Measurements from ENCODE around the gene LYZL1. TPM values are rescaled to one million over a fixed set of nuclear protein-coding genes. Genes with fewer than 3 reads are reported as not detected.

Gene LYZL1
- total RNA-seq, 1 experiment from 2014 or later = not detected

GRCh38 chr10:29279779-29280487 is 8.9 kb upstream of the LYZL1 start:
- no peak overlapping the region for H4K8ac ChIP-seq (replicated peaks; ENCODE audit: insufficient read length, low read depth, low read length)
- no peak for TF ChIP-seq CTCF (conservative IDR thresholded peaks at IDR 0.05)
- H2AK5ac ChIP-seq (ENCODE audit: insufficient read length, low read length) = no peak overlapping the region
- no peak overlapping the region for H2BK12ac ChIP-seq (ENCODE audit: insufficient read length, low read depth, low read length)
- H2BK120ac ChIP-seq (ENCODE audit: low read depth, low read length, poor library complexity, severe bottlenecking) = no peak overlapping the region
- no peak overlapping the region for H2BK5ac ChIP-seq (ENCODE audit: insufficient read length, low read length)
- no peaks in the 10 kb centered on the region for H4K20me1 ChIP-seq (ENCODE audit: control insufficient read depth, insufficient read depth, insufficient read length)
- no peak overlapping the region for H4K5ac ChIP-seq (ENCODE audit: insufficient read length, low read depth, low read length)
- H2AFZ ChIP-seq (ENCODE audit: low read length) = no peak overlapping the region
- no peak overlapping the region for H3K4ac ChIP-seq (ENCODE audit: low read depth, low read length)
- no peaks in the 10 kb centered on the region for H3K27me3 ChIP-seq (ENCODE audit: insufficient read depth, low read length)
- Mint-ChIP-seq H3K27me3 (ENCODE audit: low read depth) (no peaks in the 10 kb centered on the region), H3K4me3 (no peak overlapping the region), H3K27ac (no peak overlapping the region), H3K36me3 (ENCODE audit: insufficient read depth in 1 of 3, low read depth in 3 of 3) (no peaks in the 10 kb centered on the region), H3K9me3 (no peaks in the 10 kb centered on the region), H3K4me1 (peaks cover 3% of the 10 kb centered on the region in 2 experiments; a peak in 2 of 4 replicates)
- no peak overlapping the region for H4K91ac ChIP-seq (ENCODE audit: insufficient read length, low read depth, low read length)
- H3K27ac ChIP-seq (ENCODE audit: insufficient read length, low read depth, low read length) = no peak overlapping the region
- no peak overlapping the region for H3K9ac ChIP-seq (ENCODE audit: extremely low read depth, insufficient read length, low read length)
- H3K79me2 ChIP-seq (ENCODE audit: insufficient read depth, low read length) = no peaks in the 10 kb centered on the region
- H2BK20ac ChIP-seq (ENCODE audit: low read depth, low read length, poor library complexity, severe bottlenecking) = no peak overlapping the region
- H3K14ac ChIP-seq (ENCODE audit: insufficient read depth, low read length) = no peak overlapping the region
- H3T11ph ChIP-seq (ENCODE audit: low read length) = no peak overlapping the region
- no CpG with 5 or more reads among the region's 12 CpGs for WGBS (ENCODE audit: extremely low coverage, insufficient read length, low lambda C conversion rate)
- no peaks in the 10 kb centered on the region for H3K9me3 ChIP-seq (ENCODE audit: control insufficient read depth, low read depth, low read length)
- no peak overlapping the region for H3K23ac ChIP-seq (ENCODE audit: insufficient read length, low read depth, low read length)
- no peaks in the 10 kb centered on the region for H3K79me1 ChIP-seq (ENCODE audit: insufficient read depth, low read depth, low read length, poor library complexity, severe bottlenecking)
- no peak for DNase-seq
- no peak overlapping the region for H3K56ac ChIP-seq (ENCODE audit: insufficient read length, low read depth, low read length)
- H3K4me2 ChIP-seq (ENCODE audit: insufficient read depth, insufficient read length, low read length) = no peak overlapping the region
- no peaks in the 10 kb centered on the region for H3K4me1 ChIP-seq (ENCODE audit: insufficient read depth, low read length)
- H3K18ac ChIP-seq (ENCODE audit: insufficient read length, low read depth, low read length) = no peak overlapping the region
- no peak overlapping the region for H2BK15ac ChIP-seq (ENCODE audit: low read depth, low read length)
- H3K23me2 ChIP-seq (ENCODE audit: insufficient read length, low read depth, low read length, poor library complexity, severe bottlenecking) = no peaks in the 10 kb centered on the region

All from H9 (cell line).